GM18520 (cell line): ENCODE results near the gene MMP28.

Experiments used
- ATAC-seq: cut with Tn5 transposase; IDR thresholded peaks from one replicate; pipeline ENCODE4 v1.9.1; 2021; ENCODE audit not compliant: unreplicated experiment

The MMP28 gene

GRCh38 chr17:35745246-35745645 is 50.2 kb downstream of the MMP28 start:
- no peak for ATAC-seq

GRCh38 chr17:35744830-35745229 is 50.6 kb downstream of the MMP28 start:
- no peak for ATAC-seq

GRCh38 chr17:35743626-35744328 is 51.7 kb downstream of the MMP28 start:
- ATAC-seq = no peak

DNA sequence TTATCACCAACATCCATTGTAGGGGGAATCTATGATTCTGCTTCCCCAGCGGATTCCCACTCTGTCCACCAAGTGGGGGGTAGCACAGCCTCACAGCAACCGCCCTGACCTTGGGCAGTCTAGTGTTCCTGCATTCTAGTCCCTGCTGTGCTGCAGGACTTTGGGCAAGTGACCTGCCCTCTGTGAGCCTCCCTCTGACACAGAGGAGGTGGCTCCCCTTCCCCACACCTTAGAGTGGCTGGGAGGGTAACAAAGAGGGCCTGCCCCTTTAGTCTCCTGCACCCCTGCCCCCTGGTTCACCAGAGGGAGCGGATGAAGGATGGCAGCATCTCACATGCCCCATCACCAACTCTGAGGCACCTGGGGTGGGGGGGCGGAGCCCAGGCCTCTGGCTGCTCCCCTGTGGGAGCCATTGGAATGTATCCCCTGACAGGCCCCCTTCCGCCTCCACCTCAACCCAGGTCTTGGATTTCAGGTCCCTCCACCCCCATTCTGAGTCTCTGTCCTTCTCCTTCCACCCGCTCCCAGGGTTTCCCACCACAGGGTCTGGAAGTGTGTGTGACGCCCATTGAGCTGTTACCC is 52.5 kb downstream of the MMP28 start:
- ATAC-seq = no peak

DNA sequence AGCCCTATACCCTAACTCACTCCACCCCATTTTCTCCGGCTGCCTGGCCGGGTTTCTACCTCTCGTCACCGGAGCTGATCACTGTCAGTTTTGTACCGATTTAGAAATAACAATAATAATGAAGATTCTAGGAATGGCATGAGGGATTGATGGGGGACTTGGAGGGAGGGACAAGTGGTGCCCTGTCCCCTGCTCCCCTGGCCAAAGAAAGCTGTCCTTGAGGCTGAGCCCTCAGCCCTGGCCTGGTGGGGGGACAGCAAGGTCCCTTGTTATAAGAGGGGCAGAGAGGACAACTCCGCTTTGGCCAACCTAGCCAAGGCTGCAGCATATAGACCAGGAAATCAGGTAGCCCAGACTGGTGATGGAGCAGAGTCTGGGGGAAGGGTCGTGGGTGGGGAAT is 52.9 kb downstream of the MMP28 start:
- no peak for ATAC-seq

DNA sequence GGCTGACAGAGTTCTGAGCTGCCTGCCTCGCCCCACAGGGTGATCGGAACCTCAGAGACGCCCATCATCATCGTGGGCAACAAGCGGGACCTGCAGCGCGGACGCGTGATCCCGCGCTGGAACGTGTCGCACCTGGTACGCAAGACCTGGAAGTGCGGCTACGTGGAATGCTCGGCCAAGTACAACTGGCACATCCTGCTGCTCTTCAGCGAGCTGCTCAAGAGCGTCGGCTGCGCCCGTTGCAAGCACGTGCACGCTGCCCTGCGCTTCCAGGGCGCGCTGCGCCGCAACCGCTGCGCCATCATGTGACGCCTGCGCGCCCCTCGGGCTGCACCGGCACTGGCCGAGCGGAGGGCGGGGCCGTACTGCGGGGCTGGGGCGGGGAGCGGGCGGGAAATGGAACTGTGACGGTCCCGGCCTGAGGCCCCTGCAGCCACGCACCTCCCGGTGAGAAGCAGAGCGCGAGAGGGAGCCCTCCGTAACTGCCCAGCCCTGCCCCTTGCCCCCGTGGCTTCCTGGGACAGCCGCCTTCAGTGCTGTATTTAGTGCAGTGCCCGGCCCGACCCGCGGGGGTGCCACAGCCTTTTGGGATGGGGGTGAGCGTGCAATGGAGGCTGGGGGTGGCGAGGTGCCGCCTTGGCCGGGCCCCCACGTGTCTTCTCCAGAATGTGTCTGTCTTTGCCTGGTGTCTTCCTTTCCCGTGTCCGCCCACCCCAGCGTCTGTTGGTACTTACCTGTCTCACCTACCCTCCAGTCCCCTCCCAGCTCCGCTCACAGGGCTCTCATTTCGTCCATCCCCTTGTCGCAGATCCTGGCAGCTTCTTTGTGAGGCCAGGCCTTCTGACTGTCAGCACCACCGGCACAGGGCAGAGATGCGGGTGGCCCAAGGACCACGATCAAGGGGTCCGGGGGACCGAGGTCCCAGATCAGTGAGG is 54.2 kb downstream of the MMP28 start:
- no peak for ATAC-seq

- no peak for ATAC-seq
Observed at GRCh38 chr17:35740216-35740615, 55.2 kb downstream of the MMP28 start.

- no peak for ATAC-seq
Observed at GRCh38 chr17:35738519-35739133, 56.8 kb downstream of the MMP28 start.

DNA sequence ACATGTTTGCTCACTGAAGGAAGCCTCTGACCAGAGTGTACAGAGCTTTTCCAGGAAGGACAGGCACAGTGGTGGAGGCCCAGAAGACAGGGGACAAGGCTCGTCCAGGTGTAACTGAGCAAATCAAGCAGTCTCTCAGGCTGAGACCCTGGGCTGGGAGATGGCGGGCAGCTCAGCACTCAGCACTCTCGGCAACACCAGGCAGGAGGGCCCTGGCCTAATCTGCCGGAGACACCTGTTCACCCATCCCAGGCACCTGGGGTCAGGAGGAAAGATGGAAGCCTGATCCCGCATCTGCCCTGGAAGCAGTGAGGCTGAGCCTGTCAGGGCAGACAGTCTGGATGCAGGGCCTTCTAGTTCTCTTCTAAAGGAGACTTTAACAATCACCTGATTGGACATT is 59.2 kb downstream of the MMP28 start:
- ATAC-seq = no peak

GRCh38 chr17:35735036-35735805 is 60.2 kb downstream of the MMP28 start:
- ATAC-seq = no peak

DNA sequence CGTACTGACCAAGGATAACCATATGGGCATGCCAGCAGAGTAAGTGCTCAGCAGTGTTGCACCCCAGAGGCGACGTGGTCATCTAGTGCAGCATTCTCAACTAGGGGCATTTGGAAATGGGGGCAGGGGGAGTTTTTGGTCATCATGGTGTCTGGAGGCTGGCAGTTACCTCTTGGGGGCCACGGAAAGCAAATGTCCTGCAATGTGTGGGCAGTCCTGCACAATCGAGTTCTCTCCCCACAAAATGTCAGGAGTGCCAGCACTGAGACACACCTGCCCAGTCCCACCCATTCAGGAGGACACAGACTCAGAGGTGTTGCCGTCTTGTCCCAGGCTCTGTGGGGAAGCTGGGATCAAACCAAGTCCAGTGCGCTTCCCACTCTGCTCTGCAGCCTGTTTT is 61.0 kb downstream of the MMP28 start:
- no peak for ATAC-seq

- no peak for ATAC-seq
Observed at GRCh38 chr17:35733366-35733765, 62.1 kb downstream of the MMP28 start.

- no peak for ATAC-seq
Observed at GRCh38 chr17:35732806-35733136, 62.7 kb downstream of the MMP28 start.

DNA sequence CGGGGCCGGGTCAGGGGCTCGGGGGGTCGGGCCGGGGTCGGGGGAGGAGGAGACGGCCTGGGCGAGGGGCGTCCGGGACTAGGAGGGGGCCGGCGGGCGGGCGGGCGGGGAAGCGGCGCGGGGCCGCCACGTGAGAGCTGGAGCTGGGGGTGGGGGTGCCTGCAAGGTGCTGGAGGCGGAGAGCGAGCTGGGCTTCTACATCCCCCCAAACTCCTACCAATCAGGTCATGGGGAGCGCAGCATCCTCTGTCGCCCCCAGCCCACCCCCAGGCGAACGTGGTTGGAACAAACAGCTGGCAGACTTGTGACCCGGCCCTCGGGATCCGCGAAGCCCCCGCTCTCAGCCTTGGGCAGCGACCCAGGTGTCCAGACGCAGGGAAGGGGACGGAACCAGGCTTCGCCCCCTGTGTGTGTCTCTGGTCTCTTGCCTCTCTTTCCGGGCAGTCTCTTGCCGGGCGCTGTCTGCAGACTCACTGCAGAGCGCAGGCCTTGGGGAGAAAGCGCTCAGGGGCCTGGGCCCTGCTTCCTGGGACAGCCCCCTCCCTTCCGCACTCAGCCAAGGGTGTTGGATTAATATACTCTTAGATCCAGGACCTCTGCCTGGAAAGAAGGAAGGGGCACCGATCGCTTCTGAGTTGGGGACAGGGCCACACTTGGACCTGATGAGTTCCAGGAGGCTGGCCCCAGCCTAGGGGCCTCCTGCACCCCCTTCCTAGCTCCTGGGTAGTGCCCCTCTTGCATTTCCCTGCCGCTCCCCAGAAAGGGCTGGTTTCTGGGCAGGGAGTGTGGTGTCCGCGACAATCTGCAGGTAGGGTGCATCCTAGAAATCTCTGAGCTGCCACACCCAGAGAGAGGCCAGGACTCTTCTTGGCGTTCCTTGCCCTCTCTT is 63.3 kb downstream of the MMP28 start:
- ATAC-seq = no peak

GRCh38 chr17:35731239-35731916 is 64.1 kb downstream of the MMP28 start, which contains the start of gene RASL10B:
Gene RASL10B (plus strand): TSS chr17:35731639. CDS start chr17:35735185, 3,546 bp downstream.
- ATAC-seq = no peak

GRCh38 chr17:35730400-35731005 is 64.9 kb downstream of the MMP28 start:
- ATAC-seq = no peak

DNA sequence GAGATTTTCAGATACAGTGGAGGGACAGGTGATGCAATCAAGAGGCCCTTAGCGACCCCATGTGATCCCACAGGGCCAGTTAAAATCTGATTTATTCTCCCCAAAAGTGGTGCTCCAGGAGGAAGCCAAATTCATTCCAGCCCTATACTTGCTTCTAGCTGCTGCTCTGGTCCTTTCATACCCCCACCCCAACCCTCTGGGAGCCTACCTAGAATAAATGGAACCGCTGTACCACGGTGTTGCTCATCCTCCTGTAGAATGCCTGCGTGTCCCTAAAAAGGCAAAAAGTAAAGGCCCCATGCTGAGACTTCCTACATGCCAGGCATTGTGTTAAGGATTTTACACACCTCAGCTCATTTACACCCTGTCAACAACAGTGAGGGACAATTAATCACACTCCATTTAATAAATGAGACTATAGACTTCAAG is 66.0 kb downstream of the MMP28 start:
- ATAC-seq = no peak

DNA sequence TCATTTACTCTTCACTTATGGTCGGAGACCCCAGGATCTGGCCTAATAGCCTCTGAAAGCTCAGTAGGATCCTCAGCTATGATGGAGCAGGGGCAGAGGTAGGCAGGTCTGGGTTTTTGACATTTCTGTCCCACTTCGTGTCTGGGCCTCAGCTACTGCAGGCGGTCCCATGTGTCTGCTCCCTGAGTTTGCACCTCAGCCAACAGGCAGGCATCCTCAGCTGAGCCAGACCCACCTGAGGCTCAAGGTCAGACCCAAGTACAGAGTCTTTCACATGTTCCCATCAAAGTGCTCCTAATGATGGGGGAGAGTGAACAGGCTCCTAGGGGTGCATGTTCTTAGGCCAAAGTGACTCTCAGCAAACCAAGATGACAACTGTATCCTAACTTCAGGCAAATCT is 66.9 kb downstream of the MMP28 start:
- ATAC-seq = no peak

GRCh38 chr17:35727635-35728034 is 67.8 kb downstream of the MMP28 start:
- no peak for ATAC-seq
